LNCaP clone FGC (cell line): ENCODE data around the gene RIOX2.

Source experiments
- DNase-seq: peaks from one replicate; pipeline ENCODE4 v3.0.0-alpha.2; 2011; ENCODE audit warnings: low read depth
- H3K4me3 ChIP-seq: 2 replicates; pipeline ENCODE4 v1.5.1; 2011; ENCODE audit warnings: mild to moderate bottlenecking, low read depth, low read length, control low read depth
- CTCF ChIP-seq: IDR thresholded peaks from 2 replicates; pipeline ENCODE4 v1.5.1; 2012; ENCODE audit warnings: mild to moderate bottlenecking; ENCODE audit not compliant: control insufficient read depth, insufficient read depth; ENCODE audit errors: extremely low read depth

Gene RIOX2

GRCh38 chr3:97988784-97989568, 16.7 kb upstream of the RIOX2 start:
- no peak overlapping the region for H3K4me3 ChIP-seq
- no peak for DNase-seq
- no peak for TF ChIP-seq CTCF

- no peak overlapping the region for H3K4me3 ChIP-seq
- TF ChIP-seq CTCF = no peak
- no peak for DNase-seq
Measured at GRCh38 chr3:97987306-97987705, 15.1 kb upstream of the RIOX2 start.

GRCh38 chr3:97983933-97984491, 11.8 kb upstream of the RIOX2 start:
- TF ChIP-seq CTCF = no peak
- no peak overlapping the region for H3K4me3 ChIP-seq
- DNase-seq = no peak

GRCh38 chr3:97981886-97982285, 9.7 kb upstream of the RIOX2 start:
- H3K4me3 ChIP-seq = no peak overlapping the region
- DNase-seq = no peak
- no peak for TF ChIP-seq CTCF

- no peak overlapping the region for H3K4me3 ChIP-seq
- DNase-seq = no peak
- TF ChIP-seq CTCF = no peak
Measured at GRCh38 chr3:97979610-97980009, 7.4 kb upstream of the RIOX2 start.

- no peak for TF ChIP-seq CTCF
- no peak overlapping the region for H3K4me3 ChIP-seq
- DNase-seq = no peak
Measured at GRCh38 chr3:97975466-97975865, 3.2 kb upstream of the RIOX2 start.

- no peak overlapping the region for H3K4me3 ChIP-seq
- no peak for TF ChIP-seq CTCF
- no peak for DNase-seq
Measured at GRCh38 chr3:97974996-97975395, 2.8 kb upstream of the RIOX2 start.
